Naive B cell (primary cell): ENCODE results near the gene FHOD3. TPM values are rescaled to one million over a fixed set of nuclear protein-coding genes. Genes with fewer than 3 reads are reported as not detected.

ENCODE experiments used
- ATAC-seq, 2 donors: fragments of 150-1000 bp; cut with Tn5 transposase; 2 replicates each; pipeline ENCODE4 v1.10.0; 2021; ENCODE audit warnings: low read depth in 2 of 2, mild to moderate bottlenecking in 2 of 2, moderate library complexity in 2 of 2
- DNase-seq: peaks from one replicate; pipeline ENCODE4 v3.0.0; 2022
- H3K27ac Mint-ChIP-seq, 6 donors: one replicate each; pipeline ENCODE4 v1.8.0; 2020 to 2022; ENCODE audit warnings: mild to moderate bottlenecking in 6 of 6, mixed read lengths in 6 of 6, moderate library complexity in 5 of 6, inconsistent platforms in 2 of 6
- H3K27me3 Mint-ChIP-seq, 3 donors: one replicate each; pipeline ENCODE4 v1.8.0; 2021 to 2022; ENCODE audit warnings: mixed read lengths in 3 of 3, mild to moderate bottlenecking in 1 of 3
- H3K36me3 Mint-ChIP-seq, 2 donors: one replicate each; pipeline ENCODE4 v1.8.0; 2020 to 2022; ENCODE audit warnings: mixed read lengths in 2 of 2, inconsistent platforms in 1 of 2, mild to moderate bottlenecking in 1 of 2
- H3K4me1 Mint-ChIP-seq, 3 donors: one replicate each; pipeline ENCODE4 v1.8.0; 2020 to 2022; ENCODE audit warnings: mixed read lengths in 3 of 3, inconsistent platforms in 1 of 3, mild to moderate bottlenecking in 1 of 3, moderate library complexity in 1 of 3
- H3K4me3 Mint-ChIP-seq, 8 donors: one replicate each; pipeline ENCODE4 v1.8.0; 2020 to 2022; ENCODE audit warnings: mild to moderate bottlenecking in 8 of 8, mixed read lengths in 8 of 8, moderate library complexity in 8 of 8, inconsistent platforms in 2 of 8
- H3K9me3 Mint-ChIP-seq, 7 donors: one replicate each; pipeline ENCODE4 v1.8.0; 2020 to 2022; ENCODE audit warnings: mixed read lengths in 7 of 7, mild to moderate bottlenecking in 5 of 7, inconsistent platforms in 2 of 7, moderate library complexity in 1 of 7
- polyA plus RNA-seq, 6 donors: library from polyadenylated mRNA; unstranded; fragments of 300-500 nt; fragmentation: Illumina TruSeq; gene quantifications; one replicate each; pipeline ENCODE4 v1.2.3, GENCODE V29; 2021; ENCODE audit warnings: low read depth in 6 of 6

FHOD3 gene
- polyA plus RNA-seq, 6 donors from 2014 or later: not detected

- no peak overlapping the region for H3K27ac Mint-ChIP-seq
- no peaks in the 10 kb centered on the region for H3K9me3 Mint-ChIP-seq
- DNase-seq (no peak), ATAC-seq (no peak)
- H3K4me3 Mint-ChIP-seq: no peak overlapping the region
- H3K27me3 Mint-ChIP-seq: peaks cover 22 to 57% (median 51%) of the 10 kb centered on the region in 3 donors
- no peaks in the 10 kb centered on the region for H3K4me1 Mint-ChIP-seq
- no peaks in the 10 kb centered on the region for H3K36me3 Mint-ChIP-seq
These were observed 18.5 kb upstream of the FHOD3 start for GRCh38 chr18:36279001-36279400.

GRCh38 chr18:36281936-36282335, 15.6 kb upstream of the FHOD3 start:
- DNase-seq (no peak), ATAC-seq (no peak)
- Mint-ChIP-seq H3K4me3 (no peak overlapping the region), H3K4me1 (no peaks in the 10 kb centered on the region), H3K36me3 (no peaks in the 10 kb centered on the region), H3K27me3 (peaks cover 19 to 46% (median 43%) of the 10 kb centered on the region in 3 donors), H3K9me3 (no peaks in the 10 kb centered on the region), H3K27ac (peak overlapping the region in 1 of 6 donors; percentile 62)

GRCh38 chr18:36283448-36283847, 14.1 kb upstream of the FHOD3 start:
- DNase-seq: no peak

GRCh38 chr18:36284268-36284667, 13.2 kb upstream of the FHOD3 start:
- DNase-seq (no peak), ATAC-seq (no peak)
- Mint-ChIP-seq H3K4me3 (no peak overlapping the region), H3K27ac (no peak overlapping the region), H3K9me3 (peaks cover 0 to 12% (median 7%) of the 10 kb centered on the region in 7 donors), H3K4me1 (no peaks in the 10 kb centered on the region), H3K36me3 (no peaks in the 10 kb centered on the region), H3K27me3 (peaks cover 30 to 51% (median 48%) of the 10 kb centered on the region in 3 donors)

More at GRCh38 chr18:36283448-36283847, 14.1 kb upstream of the FHOD3 start:
- Mint-ChIP-seq H3K4me3 (no peak overlapping the region), H3K27me3 (peaks cover 24 to 49% (median 48%) of the 10 kb centered on the region in 3 donors), H3K9me3 (peaks cover 0 to 4% (median 2%) of the 10 kb centered on the region in 7 donors), H3K4me1 (no peaks in the 10 kb centered on the region), H3K27ac (no peak overlapping the region), H3K36me3 (no peaks in the 10 kb centered on the region)
- no peak for ATAC-seq

- no peak overlapping the region for H3K4me3 Mint-ChIP-seq
- H3K27me3 Mint-ChIP-seq: peaks cover 33 to 50% (median 48%) of the 10 kb centered on the region in 3 donors
- no peaks in the 10 kb centered on the region for H3K36me3 Mint-ChIP-seq
- DNase-seq (peak; percentile 47), ATAC-seq (no peak)
- no peak overlapping the region for H3K27ac Mint-ChIP-seq
- H3K4me1 Mint-ChIP-seq: no peaks in the 10 kb centered on the region
- peaks cover 0 to 12% (median 7%) of the 10 kb centered on the region in 7 donors for H3K9me3 Mint-ChIP-seq
These were observed 12.7 kb upstream of the FHOD3 start for GRCh38 chr18:36284671-36285295.

GRCh38 chr18:36287653-36288052, 9.9 kb upstream of the FHOD3 start:
- no peak overlapping the region for H3K27ac Mint-ChIP-seq
- H3K9me3 Mint-ChIP-seq: peaks cover 0 to 12% (median 7%) of the 10 kb centered on the region in 7 donors
- H3K27me3 Mint-ChIP-seq: peaks cover 28 to 35% (median 29%) of the 10 kb centered on the region in 3 donors
- H3K36me3 Mint-ChIP-seq: no peaks in the 10 kb centered on the region
- ATAC-seq (no peak), DNase-seq (no peak)
- H3K4me1 Mint-ChIP-seq: no peaks in the 10 kb centered on the region
- no peak overlapping the region for H3K4me3 Mint-ChIP-seq

GRCh38 chr18:36288689-36289088, 8.8 kb upstream of the FHOD3 start:
- Mint-ChIP-seq H3K27ac (no peak overlapping the region), H3K9me3 (peaks cover 0 to 12% (median 7%) of the 10 kb centered on the region in 7 donors), H3K4me1 (no peaks in the 10 kb centered on the region), H3K27me3 (peaks cover 28 to 35% (median 29%) of the 10 kb centered on the region in 3 donors), H3K36me3 (no peaks in the 10 kb centered on the region), H3K4me3 (no peak overlapping the region)
- ATAC-seq (no peak), DNase-seq (no peak)

GRCh38 chr18:36294031-36294430, 3.5 kb upstream of the FHOD3 start:
- peaks cover 0 to 3% (median 0%) of the 10 kb centered on the region in 7 donors for H3K9me3 Mint-ChIP-seq
- DNase-seq: no peak
- H3K4me3 Mint-ChIP-seq: no peak overlapping the region
- no peak for ATAC-seq
- no peak overlapping the region for H3K27ac Mint-ChIP-seq
- no peaks in the 10 kb centered on the region for H3K4me1 Mint-ChIP-seq
- H3K27me3 Mint-ChIP-seq: peaks cover 4 to 13% (median 12%) of the 10 kb centered on the region in 3 donors
- no peaks in the 10 kb centered on the region for H3K36me3 Mint-ChIP-seq

GRCh38 chr18:36295214-36295613, 2.3 kb upstream of the FHOD3 start:
- H3K4me3 Mint-ChIP-seq: no peak overlapping the region
- H3K36me3 Mint-ChIP-seq: no peaks in the 10 kb centered on the region
- DNase-seq: no peak
- no peak for ATAC-seq
- H3K27me3 Mint-ChIP-seq: peaks cover 15 to 25% (median 16%) of the 10 kb centered on the region in 3 donors
- H3K27ac Mint-ChIP-seq: no peak overlapping the region
- H3K4me1 Mint-ChIP-seq: no peaks in the 10 kb centered on the region
- H3K9me3 Mint-ChIP-seq: peaks cover 0 to 2% (median 0%) of the 10 kb centered on the region in 7 donors

GRCh38 chr18:36295880-36296301, 1.6 kb upstream of the FHOD3 start:
- peaks cover 20 to 31% (median 22%) of the 10 kb centered on the region in 3 donors for H3K27me3 Mint-ChIP-seq
- no peaks in the 10 kb centered on the region for H3K4me1 Mint-ChIP-seq
- no peak overlapping the region for H3K4me3 Mint-ChIP-seq
- ATAC-seq (no peak), DNase-seq (no peak)
- peaks cover 0 to 2% (median 0%) of the 10 kb centered on the region in 7 donors for H3K9me3 Mint-ChIP-seq
- H3K36me3 Mint-ChIP-seq: no peaks in the 10 kb centered on the region
- no peak overlapping the region for H3K27ac Mint-ChIP-seq

- no peaks in the 10 kb centered on the region for H3K4me1 Mint-ChIP-seq
- H3K4me3 Mint-ChIP-seq: peak overlapping the region in 6 of 8 donors; percentile 37 to 74 (median 55)
- ATAC-seq: peak; percentile 27 to 31
- H3K9me3 Mint-ChIP-seq: no peaks in the 10 kb centered on the region
- H3K27ac Mint-ChIP-seq: no peak overlapping the region
- DNase-seq: no peak
- no peaks in the 10 kb centered on the region for H3K36me3 Mint-ChIP-seq
- H3K27me3 Mint-ChIP-seq: peaks cover 23 to 27% (median 25%) of the 10 kb centered on the region in 3 donors
These were observed 680 bp upstream of the FHOD3 start for GRCh38 chr18:36296650-36297416.

GRCh38 chr18:36298126-36298741, 721 bp downstream of the FHOD3 start:
- ATAC-seq (peak; percentile 36 to 42), DNase-seq (no peak)
- Mint-ChIP-seq H3K4me1 (no peaks in the 10 kb centered on the region), H3K9me3 (no peaks in the 10 kb centered on the region), H3K36me3 (no peaks in the 10 kb centered on the region), H3K27ac (no peak overlapping the region), H3K4me3 (peak overlapping the region in 4 of 8 donors; percentile 33 to 75 (median 54)), H3K27me3 (peaks cover 37 to 39% (median 39%) of the 10 kb centered on the region in 3 donors)

GRCh38 chr18:36299015-36299414, 1.5 kb downstream of the FHOD3 start:
- no peak for ATAC-seq
- no peaks in the 10 kb centered on the region for H3K4me1 Mint-ChIP-seq
- peak overlapping the region in 6 of 8 donors; percentile 12 to 67 (median 40) for H3K4me3 Mint-ChIP-seq
- H3K9me3 Mint-ChIP-seq: no peaks in the 10 kb centered on the region
- H3K27me3 Mint-ChIP-seq: peaks cover 44 to 47% (median 46%) of the 10 kb centered on the region in 3 donors
- H3K27ac Mint-ChIP-seq: no peak overlapping the region
- DNase-seq: no peak
- H3K36me3 Mint-ChIP-seq: no peaks in the 10 kb centered on the region
